Measurements from ENCODE around the gene ULBP3. TPM values are rescaled to one million over a fixed set of nuclear protein-coding genes. Genes with fewer than 3 reads are reported as not detected.

Gene ULBP3
- total RNA-seq, 4 donors from 2014 or later: 7.3 TPM; not detected in 3

DNA sequence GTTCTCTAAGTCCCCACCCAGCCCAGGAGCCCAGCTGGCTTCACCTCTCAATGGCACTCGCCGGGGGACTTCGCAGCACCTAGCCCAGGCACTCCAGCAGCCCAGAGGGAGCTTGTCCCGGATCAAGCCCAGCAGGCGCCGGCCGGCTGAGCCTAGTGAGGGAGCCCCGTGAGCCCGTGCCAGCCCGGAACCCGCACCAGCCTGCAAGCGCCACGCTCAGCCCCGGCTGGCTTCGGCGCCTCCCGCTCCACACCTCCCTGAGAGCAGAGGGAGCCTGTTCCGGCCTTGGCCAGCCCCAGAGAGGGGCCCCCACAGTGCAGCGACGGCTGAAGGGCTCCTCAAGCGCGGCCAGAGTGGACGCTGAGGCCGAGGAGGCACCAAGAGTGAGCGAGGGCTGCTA lies 46.8 kb upstream of the ULBP3 start:
- peaks cover 0 to 4% (median 0%) of the 10 kb centered on the region in 3 donors for H3K9me3 ChIP-seq
- ATAC-seq: no peak
- H3K27ac ChIP-seq: no peak overlapping the region
- TF ChIP-seq, protein P1, sequence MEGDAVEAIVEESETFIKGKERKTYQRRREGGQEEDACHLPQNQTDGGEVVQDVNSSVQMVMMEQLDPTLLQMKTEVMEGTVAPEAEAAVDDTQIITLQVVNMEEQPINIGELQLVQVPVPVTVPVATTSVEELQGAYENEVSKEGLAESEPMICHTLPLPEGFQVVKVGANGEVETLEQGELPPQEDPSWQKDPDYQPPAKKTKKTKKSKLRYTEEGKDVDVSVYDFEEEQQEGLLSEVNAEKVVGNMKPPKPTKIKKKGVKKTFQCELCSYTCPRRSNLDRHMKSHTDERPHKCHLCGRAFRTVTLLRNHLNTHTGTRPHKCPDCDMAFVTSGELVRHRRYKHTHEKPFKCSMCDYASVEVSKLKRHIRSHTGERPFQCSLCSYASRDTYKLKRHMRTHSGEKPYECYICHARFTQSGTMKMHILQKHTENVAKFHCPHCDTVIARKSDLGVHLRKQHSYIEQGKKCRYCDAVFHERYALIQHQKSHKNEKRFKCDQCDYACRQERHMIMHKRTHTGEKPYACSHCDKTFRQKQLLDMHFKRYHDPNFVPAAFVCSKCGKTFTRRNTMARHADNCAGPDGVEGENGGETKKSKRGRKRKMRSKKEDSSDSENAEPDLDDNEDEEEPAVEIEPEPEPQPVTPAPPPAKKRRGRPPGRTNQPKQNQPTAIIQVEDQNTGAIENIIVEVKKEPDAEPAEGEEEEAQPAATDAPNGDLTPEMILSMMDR (IDR thresholded peaks at IDR 0.05): no peak
- TF ChIP-seq POLR2A (IDR thresholded peaks at IDR 0.05) (no peak), POLR2AphosphoS5 (IDR thresholded peaks at IDR 0.05) (no peak), EP300 (IDR thresholded peaks at IDR 0.05) (no peak)
- WGBS, 2 donors (ENCODE audit: low coverage in 1 of 2): 94 to 100% methylated on average over 1 to 3 of the region's 25 CpGs
- H3K27me3 ChIP-seq: no peaks in the 10 kb centered on the region
- H3K36me3 ChIP-seq: no peaks in the 10 kb centered on the region
- no peaks in the 10 kb centered on the region for H3K4me1 ChIP-seq
- H3K4me3 ChIP-seq: no peak overlapping the region

DNA sequence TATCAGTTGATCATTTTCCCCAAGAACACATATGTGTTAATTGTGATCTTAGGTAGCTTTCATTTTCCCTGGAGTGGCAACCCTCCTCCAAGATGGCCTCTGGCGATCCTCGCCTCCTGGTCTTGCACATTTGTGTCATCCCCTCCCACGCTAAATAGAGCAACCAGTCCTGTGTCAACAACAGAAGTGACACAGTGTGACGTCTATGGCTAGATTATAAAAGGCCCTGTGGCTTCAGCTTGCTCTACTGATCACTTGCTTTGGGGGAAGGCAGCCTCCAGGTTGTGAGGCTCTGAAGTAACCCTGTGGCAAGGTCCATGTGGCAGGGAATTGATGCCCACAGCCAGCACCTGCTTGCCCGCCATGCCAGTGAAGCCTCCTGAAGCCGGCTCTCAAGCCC lies 43.3 kb upstream of the ULBP3 start:
- Histone ChIP-seq H3K9me3 (peaks cover 0 to 4% (median 0%) of the 10 kb centered on the region in 3 donors), H3K27me3 (no peaks in the 10 kb centered on the region), H3K36me3 (no peaks in the 10 kb centered on the region), H3K4me3 (no peak overlapping the region), H3K4me1 (no peaks in the 10 kb centered on the region), H3K27ac (no peak overlapping the region)
- TF ChIP-seq, protein P1 (IDR thresholded peaks at IDR 0.05): no peak
- TF ChIP-seq POLR2AphosphoS5 (IDR thresholded peaks at IDR 0.05): no peak
- TF ChIP-seq POLR2A (IDR thresholded peaks at IDR 0.05): no peak
- no peak for TF ChIP-seq EP300 (IDR thresholded peaks at IDR 0.05)
- 87 to 96% methylated on average over 4 to 5 of the region's 6 CpGs for WGBS, 2 donors (ENCODE audit: low coverage in 1 of 2)
- no peak for ATAC-seq

DNA sequence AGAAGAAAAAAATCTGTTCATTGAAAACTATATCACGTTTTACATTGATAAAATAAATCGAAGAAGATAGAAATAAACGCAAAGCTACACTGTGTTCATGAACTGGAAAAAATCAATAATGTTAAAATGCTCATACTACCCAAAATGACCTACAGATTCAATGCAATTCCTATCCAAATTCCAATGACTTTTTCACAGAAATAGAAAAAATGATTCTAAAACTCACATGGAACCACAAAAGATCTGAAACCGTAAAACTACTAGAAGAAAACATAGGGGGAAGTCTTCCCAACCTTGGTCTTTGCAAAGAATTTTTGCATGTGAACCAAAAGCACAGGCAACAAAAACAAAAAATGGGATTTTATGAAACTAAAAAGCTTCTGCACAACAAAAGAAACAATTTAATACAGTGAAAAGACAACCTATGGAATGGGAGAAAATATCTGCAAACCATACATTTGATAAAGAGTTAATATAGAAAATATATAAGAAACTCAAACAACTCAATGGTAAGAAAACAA lies 33.9 kb upstream of the ULBP3 start:
- no peaks in the 10 kb centered on the region for H3K36me3 ChIP-seq
- H3K9me3 ChIP-seq: no peaks in the 10 kb centered on the region
- no peak overlapping the region for H3K27ac ChIP-seq
- no peak for TF ChIP-seq POLR2A (IDR thresholded peaks at IDR 0.05)
- no peak for ATAC-seq
- H3K4me3 ChIP-seq: no peak overlapping the region
- H3K4me1 ChIP-seq: no peaks in the 10 kb centered on the region
- 89 to 98% methylated on average over 4 of the region's 4 CpGs for WGBS, 2 donors (ENCODE audit: low coverage in 1 of 2)
- no peaks in the 10 kb centered on the region for H3K27me3 ChIP-seq

DNA sequence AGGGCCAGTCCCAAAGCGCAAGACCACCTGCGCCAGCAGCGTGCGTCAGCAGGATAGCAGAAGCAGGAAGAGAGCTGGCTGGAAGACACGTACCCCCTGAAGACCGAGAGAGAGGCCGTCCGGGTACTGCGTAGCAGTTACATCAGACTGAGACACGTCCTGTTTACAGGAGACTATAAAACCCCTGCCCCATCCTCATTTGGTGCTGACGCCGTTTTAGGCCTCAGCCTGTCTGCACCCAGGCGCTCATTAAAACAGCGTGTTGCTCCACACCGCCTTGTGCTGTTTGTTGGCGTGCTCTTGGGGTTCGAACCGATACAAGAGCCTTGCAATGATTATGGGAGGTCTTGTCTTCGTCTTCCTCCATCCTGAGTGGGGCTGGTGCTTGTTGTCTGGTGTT lies 31.8 kb upstream of the ULBP3 start:
- peaks cover 6% of the 10 kb centered on the region for H3K27me3 ChIP-seq
- H3K4me1 ChIP-seq: no peaks in the 10 kb centered on the region
- no peak for ATAC-seq
- no peak overlapping the region for H3K4me3 ChIP-seq
- H3K9me3 ChIP-seq: no peaks in the 10 kb centered on the region
- no peaks in the 10 kb centered on the region for H3K36me3 ChIP-seq
- 96% methylated on average over 13 of the region's 19 CpGs; no CpG with 5 or more reads in 1 of the 2 donors for WGBS, 2 donors (ENCODE audit: low coverage in 1 of 2)
- H3K27ac ChIP-seq: no peak overlapping the region
- TF ChIP-seq POLR2AphosphoS5 (IDR thresholded peaks at IDR 0.05): no peak
- TF ChIP-seq EP300 (IDR thresholded peaks at IDR 0.05): no peak
- TF ChIP-seq, protein P1 (IDR thresholded peaks at IDR 0.05): no peak
- no peak for TF ChIP-seq POLR2A (IDR thresholded peaks at IDR 0.05)

DNA sequence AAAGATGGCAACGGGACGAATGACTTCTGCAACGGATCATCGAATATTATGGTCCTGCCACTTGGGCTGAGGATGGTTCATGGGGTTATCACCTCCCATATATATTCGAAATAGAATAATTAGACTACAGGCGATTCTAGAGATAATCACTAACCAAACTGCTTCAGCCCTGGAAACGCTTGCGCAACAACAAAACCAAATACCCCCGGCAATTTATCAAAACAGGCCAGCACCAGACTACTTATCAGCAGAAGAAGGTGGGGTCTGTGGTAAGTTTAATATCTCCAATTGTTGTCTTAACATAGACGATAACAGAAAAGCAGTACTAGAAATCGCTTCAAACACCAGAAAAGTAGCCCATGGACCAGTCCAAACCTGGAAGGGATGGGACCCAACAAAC lies 31.0 kb upstream of the ULBP3 start:
- Histone ChIP-seq H3K36me3 (no peaks in the 10 kb centered on the region), H3K27me3 (peaks cover 6% of the 10 kb centered on the region), H3K4me1 (no peaks in the 10 kb centered on the region), H3K9me3 (no peaks in the 10 kb centered on the region), H3K4me3 (no peak overlapping the region), H3K27ac (no peak overlapping the region)
- no peak for ATAC-seq
- TF ChIP-seq POLR2A (IDR thresholded peaks at IDR 0.05): no peak
- WGBS, 2 donors (ENCODE audit: low coverage in 1 of 2): 91 to 98% methylated on average over 8 to 11 of the region's 11 CpGs

DNA sequence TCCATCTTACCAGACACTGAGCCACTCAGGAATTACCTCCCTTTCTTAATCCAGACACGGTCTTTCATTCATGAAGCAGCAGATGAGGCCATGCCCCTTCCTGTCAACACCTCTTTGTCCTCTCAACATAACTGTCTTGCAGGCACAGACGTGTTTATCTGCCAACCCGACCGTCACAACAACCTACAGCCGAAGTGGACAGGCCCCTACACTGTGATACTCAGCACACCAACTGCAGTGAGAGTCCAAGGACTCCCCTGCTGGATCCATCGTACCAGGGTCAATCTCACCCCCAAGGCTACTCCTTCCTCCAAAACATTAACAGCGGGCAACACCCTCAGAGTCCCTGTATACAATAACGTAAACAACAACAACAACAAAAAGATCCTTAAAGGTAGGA lies 30.6 kb upstream of the ULBP3 start:
- Histone ChIP-seq H3K27me3 (peaks cover 6% of the 10 kb centered on the region), H3K9me3 (no peaks in the 10 kb centered on the region), H3K27ac (no peak overlapping the region), H3K36me3 (no peaks in the 10 kb centered on the region), H3K4me3 (no peak overlapping the region), H3K4me1 (no peaks in the 10 kb centered on the region)
- 90% methylated on average over 8 of the region's 8 CpGs; no CpG with 5 or more reads in 1 of the 2 donors for WGBS, 2 donors (ENCODE audit: low coverage in 1 of 2)
- no peak for TF ChIP-seq EP300 (IDR thresholded peaks at IDR 0.05)
- TF ChIP-seq POLR2AphosphoS5 (IDR thresholded peaks at IDR 0.05): no peak
- TF ChIP-seq, protein P1 (IDR thresholded peaks at IDR 0.05): no peak
- no peak for TF ChIP-seq POLR2A (IDR thresholded peaks at IDR 0.05)
- ATAC-seq: no peak

Data from gastroesophageal sphincter (tissue), 4 donors.